MG63 (cell line): ENCODE data around the gene ATP13A3. TPM values are rescaled to one million over a fixed set of nuclear protein-coding genes. Genes with fewer than 3 reads are reported as not detected.

Experiments used
- DNase-seq: peaks from one replicate; pipeline ENCODE4 v3.0.0-alpha.2; 2020
- H3K27me3 ChIP-seq: fragments of 250-450 bp; sonication (Bioruptor Pico); 2 replicates; pipeline ENCODE4 v1.5.1; 2020; ENCODE audit warnings: mild to moderate bottlenecking, moderate library complexity
- H3K36me3 ChIP-seq: fragments of 250-450 bp; sonication (Bioruptor Pico); 2 replicates; pipeline ENCODE4 v1.5.1; 2020; ENCODE audit warnings: mild to moderate bottlenecking, moderate library complexity
- H3K4me3 ChIP-seq: fragments of 250-450 bp; sonication (Bioruptor Pico); 2 replicates; pipeline ENCODE4 v1.5.1; 2020; ENCODE audit warnings: mild to moderate bottlenecking, moderate library complexity
- H3K9me3 ChIP-seq: fragments of 250-450 bp; sonication (Bioruptor Pico); 2 replicates; pipeline ENCODE4 v1.5.1; 2020; ENCODE audit warnings: mild to moderate bottlenecking, moderate library complexity
- total RNA-seq: library from RNA; depleted of rRNA; stranded (reverse); fragments of >200 nt; shearing (Covaris generic); gene quantifications from 2 replicates; pipeline ENCODE4 v1.2.3, GENCODE V29; 2014; ENCODE audit warnings: low replicate concordance

ATP13A3 gene
- total RNA-seq, 1 experiment from 2014 or later = 76.9 TPM

DNA sequence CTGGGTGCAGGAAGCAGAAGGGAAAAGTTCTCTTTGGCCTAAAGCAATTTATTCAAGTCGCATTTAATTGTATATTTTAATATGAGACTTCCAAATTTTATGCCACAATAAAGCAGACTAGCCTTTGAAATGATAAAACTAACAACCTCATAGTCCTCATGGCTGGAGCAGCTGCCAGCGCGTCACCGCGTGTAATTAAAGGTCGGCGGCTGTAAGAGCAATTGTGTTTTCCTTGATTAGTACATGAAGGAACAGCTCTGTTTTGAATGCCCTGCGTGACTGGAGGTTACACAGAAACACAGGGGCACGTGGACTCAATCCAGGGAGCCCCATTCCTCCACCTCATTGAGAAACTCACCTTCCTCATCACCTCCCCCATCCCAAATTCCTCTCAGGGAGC is 107.2 kb downstream of the ATP13A3 start:
- Histone ChIP-seq H3K4me3 (no peak overlapping the region), H3K36me3 (no peaks in the 10 kb centered on the region), H3K9me3 (no peaks in the 10 kb centered on the region), H3K27me3 (no peaks in the 10 kb centered on the region; the same call in 1 of the 2 replicates)
- no peak for DNase-seq

DNA sequence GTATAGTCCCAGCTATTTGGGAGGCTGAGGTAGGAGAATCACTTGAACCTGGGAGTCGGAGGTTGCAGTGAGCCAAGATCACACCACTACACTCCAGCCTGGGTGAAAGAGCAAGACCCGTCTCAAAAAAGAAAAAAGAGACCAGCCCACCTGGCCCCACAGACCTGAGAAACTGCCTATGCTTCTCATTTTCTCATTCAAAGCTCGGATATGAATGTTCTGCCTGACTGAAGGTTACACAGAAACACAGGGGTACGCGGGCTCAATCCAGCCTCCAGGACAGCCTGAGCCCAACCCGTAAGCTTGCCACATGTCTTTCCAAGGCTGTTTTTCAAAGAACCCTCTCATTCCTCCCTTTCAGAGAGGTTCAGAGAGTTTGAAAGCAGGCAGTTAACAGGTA is 107.6 kb downstream of the ATP13A3 start:
- H3K9me3 ChIP-seq = no peaks in the 10 kb centered on the region
- H3K4me3 ChIP-seq = no peak overlapping the region
- no peak for DNase-seq
- no peaks in the 10 kb centered on the region for H3K36me3 ChIP-seq
- no peaks in the 10 kb centered on the region; the same call in 1 of the 2 replicates for H3K27me3 ChIP-seq

DNA sequence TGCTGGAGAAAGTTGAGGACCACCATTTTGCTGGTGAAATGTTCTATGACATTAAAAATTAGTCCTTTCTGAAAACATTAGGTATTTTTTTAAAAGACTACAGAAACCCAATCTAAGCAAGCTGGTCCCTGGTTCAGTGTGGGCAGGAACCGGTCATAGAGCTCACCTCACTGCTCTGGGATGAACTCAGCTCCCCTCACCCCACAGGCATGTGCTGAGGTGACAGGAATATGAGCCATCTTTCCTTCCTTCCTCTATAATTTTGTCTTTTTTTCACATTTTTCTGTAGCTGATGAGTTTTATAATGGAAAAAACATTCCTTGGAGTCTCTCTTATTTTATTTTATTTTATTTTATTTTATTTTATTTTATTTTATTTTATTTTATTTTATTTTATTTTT is 109.1 kb downstream of the ATP13A3 start:
- Histone ChIP-seq H3K9me3 (no peaks in the 10 kb centered on the region), H3K4me3 (no peak overlapping the region), H3K27me3 (no peaks in the 10 kb centered on the region; the same call in 1 of the 2 replicates), H3K36me3 (no peaks in the 10 kb centered on the region)
- no peak for DNase-seq

DNA sequence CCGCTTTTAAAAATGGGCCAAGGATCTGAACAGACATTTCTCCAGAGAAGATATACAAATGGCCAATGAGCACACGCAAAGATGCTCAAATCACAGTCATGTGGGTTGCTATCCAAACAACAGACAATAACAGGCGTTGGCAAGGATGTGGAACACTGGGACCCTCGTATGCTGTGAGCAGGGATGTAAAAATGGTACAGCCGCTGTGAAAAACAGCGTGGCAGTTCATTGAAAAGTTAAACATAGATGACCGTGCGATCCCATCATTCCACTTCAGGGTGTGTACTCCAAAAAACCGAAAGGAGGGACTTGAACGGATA is 110.6 kb downstream of the ATP13A3 start:
- no peak overlapping the region for H3K4me3 ChIP-seq
- no peaks in the 10 kb centered on the region; the same call in 1 of the 2 replicates for H3K27me3 ChIP-seq
- no peaks in the 10 kb centered on the region for H3K36me3 ChIP-seq
- H3K9me3 ChIP-seq = no peaks in the 10 kb centered on the region
- DNase-seq = no peak

DNA sequence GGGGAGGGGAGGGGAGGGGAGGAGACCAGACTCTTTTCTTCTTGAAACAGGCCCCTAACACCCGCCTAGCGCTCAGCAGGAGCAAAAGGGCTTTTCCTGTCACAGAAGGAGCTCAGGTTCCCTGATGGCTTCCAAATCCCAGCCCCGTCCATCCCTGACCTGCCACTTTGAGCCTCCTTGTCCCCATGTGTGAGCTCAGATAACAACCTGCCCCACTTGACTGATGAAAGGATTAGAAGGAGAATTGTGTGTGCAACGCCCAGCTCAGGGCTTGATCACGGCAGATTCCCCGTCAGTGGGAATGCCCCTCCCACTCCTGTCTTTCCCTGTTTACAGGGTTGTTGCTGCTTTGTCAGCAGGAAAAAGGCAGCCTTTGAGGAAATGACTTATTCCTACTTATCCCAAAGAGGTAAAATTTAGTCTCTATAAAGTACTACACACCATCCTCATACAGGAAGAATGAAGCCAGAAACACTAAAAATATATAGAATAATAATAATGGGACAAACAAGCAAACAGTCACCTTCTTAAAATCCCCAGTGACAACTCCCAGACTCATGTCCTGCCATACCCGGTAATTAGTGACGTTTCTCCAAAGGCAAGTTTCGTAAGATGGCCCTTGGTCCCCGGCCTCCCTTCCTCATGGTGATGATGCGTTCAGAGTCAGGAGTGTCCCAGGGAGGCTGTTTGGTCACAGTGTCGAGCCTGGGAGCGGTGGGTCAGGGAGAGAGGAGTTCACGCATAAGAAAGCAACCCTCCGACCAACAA is 111.1 kb downstream of the ATP13A3 start:
- Histone ChIP-seq H3K4me3 (no peak overlapping the region), H3K9me3 (no peaks in the 10 kb centered on the region), H3K27me3 (no peaks in the 10 kb centered on the region; the same call in 1 of the 2 replicates), H3K36me3 (no peaks in the 10 kb centered on the region)
- DNase-seq = no peak

DNA sequence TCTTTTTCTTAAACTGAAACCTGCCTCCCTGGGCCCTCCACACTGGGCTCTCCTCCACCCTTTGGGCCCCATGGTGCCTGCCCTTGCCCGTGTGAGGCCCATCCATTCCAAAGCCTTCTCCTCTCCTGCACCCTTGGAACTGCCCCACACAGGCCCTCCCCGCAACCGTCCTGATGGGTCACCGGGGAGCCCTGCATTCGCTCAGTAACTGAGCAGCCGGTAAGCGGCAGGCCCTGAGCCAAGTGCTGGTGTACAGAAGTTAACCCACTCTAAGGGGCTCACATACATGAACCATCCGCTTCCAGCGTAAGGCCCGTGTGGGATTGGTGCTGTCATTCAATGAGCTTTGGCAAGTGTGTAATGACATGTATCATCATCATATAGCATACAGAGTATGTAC is 111.9 kb downstream of the ATP13A3 start:
- no peaks in the 10 kb centered on the region; the same call in 1 of the 2 replicates for H3K27me3 ChIP-seq
- no peak overlapping the region for H3K4me3 ChIP-seq
- H3K36me3 ChIP-seq = no peaks in the 10 kb centered on the region
- no peaks in the 10 kb centered on the region for H3K9me3 ChIP-seq
- DNase-seq = no peak

DNA sequence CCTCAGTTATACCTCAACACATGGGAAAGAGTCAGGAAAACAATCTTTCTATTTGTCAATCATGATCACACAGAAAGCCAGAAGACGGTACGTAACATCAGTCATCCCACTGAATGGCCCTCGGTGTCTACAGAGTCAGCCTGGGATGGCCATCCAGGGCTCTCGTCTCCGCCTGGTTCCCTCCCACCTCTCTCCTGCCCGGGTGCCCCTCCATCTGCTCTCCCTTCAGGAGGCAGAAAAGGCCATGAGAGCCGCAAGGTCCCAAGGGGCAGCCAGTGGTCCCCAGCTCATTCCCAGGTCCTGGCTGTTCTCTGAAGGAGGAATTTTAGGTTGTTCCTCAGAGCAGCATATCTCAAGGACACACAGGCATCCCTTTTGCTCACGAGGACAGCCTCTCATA is 112.9 kb downstream of the ATP13A3 start:
- Histone ChIP-seq H3K27me3 (no peaks in the 10 kb centered on the region), H3K4me3 (no peak overlapping the region), H3K36me3 (no peaks in the 10 kb centered on the region), H3K9me3 (no peaks in the 10 kb centered on the region)
- no peak for DNase-seq

DNA sequence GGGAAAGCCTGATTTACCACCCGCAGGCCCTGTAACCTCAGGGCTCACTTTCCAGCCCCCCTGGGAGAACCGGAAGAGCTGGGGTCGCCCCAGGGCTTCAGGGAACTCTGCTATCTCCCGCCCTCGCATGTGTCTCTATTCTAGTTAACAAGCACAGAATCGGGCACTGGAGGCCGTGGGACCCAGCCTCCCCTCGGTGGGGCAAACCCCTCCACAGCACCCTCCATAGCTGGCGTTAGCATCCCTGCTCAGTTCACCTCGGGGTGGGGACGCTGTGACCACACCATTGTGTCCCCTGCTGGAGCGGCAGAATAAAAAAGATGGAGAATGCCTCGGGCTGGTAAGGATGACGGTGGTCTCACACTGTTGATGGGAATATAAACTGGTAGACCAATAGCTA is 113.8 kb downstream of the ATP13A3 start:
- no peak for DNase-seq
- Histone ChIP-seq H3K27me3 (no peaks in the 10 kb centered on the region), H3K4me3 (no peak overlapping the region), H3K36me3 (no peaks in the 10 kb centered on the region), H3K9me3 (no peaks in the 10 kb centered on the region)

DNA sequence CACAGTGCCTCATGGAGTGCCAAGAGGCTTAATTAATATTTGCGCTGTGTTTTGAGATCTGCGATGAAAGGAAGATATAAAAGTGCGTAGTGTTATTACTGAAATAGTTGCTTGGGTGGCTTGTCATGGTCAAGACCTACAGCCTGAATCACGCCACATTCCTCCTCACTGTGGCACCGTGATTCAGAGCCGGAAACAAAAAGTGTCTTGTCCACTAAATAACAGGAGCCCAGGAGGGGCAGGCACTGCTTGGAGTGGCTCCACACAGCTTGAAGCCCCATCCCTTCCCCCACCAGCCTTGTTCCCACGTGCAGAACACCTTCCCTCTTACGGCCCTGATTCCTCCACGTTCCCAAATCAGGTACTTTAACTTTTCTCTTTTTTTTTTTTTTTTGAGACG is 116.0 kb downstream of the ATP13A3 start:
- H3K4me3 ChIP-seq = no peak overlapping the region
- H3K36me3 ChIP-seq = no peaks in the 10 kb centered on the region
- DNase-seq = no peak
- no peaks in the 10 kb centered on the region for H3K27me3 ChIP-seq
- no peaks in the 10 kb centered on the region for H3K9me3 ChIP-seq

DNA sequence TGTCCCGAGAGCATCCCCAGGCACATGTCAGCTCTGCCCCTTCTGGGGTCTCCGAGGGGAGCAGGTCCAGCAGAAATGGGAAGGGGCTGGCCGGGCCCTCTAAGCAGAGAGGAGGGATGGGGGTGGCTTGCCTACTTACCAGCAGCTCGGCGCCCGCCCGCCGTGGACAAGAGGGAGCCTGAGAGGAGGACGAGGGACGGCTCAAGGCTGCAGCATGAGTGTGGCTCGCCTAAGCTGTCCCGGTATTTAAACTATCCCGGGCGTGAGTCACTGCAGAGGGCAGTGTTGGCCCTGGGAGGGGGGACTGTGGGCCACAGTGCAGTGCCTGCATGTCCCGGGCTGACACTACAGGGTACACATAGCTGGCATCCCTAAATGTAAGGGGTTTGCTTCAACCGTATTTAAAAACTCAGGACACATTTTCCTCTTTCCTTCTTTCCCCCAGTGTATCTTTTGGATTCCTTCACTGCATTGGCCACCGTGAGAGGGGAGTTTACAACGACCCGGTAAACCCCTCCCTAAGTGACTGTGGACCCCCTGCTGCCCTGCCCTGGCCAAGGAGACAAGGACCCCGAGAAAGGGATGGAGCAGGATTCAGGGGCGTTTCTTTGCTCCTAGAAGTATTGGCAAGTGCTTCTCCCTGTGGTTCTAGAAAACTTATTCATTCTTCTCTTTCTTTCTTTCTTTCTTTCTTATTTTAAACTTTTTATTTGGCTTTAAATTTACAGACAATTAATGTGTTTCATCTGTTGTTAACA is 117.1 kb downstream of the ATP13A3 start, which contains the start of gene LRRC15:
LRRC15 (minus strand) TSS at position 222 of the 758 bp plus-strand sequence. CDS start 8,700 bp downstream, outside the sequence.
- DNase-seq = peak; percentile 64
- H3K4me3 ChIP-seq = no peak within 1 kb of the TSS
- no peaks in the 10 kb centered on the region for H3K27me3 ChIP-seq
- H3K36me3 ChIP-seq = no peaks in the 10 kb centered on the region
- no peaks in the 10 kb centered on the region for H3K9me3 ChIP-seq

DNA sequence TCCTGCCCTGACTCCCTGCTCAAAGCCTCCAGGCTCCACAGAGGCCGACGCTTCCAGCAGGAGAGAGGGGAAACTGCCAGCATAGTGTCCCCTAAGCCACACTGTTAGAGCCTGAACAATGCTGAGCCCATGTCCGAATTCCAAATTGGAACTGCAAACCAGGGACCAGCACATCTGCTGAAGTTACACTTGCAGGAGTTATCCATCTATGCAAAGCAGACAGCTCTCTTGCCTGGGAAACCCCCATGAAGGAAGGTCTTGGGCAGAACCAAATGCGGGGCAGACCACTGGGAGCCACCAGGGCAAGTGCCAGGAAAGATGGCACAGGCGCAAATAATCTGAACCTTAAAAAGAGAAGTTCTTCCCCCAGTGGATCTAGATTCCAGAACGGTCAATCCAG is 117.9 kb downstream of the ATP13A3 start:
- H3K9me3 ChIP-seq = no peaks in the 10 kb centered on the region
- H3K36me3 ChIP-seq = no peaks in the 10 kb centered on the region
- no peaks in the 10 kb centered on the region for H3K27me3 ChIP-seq
- no peak overlapping the region for H3K4me3 ChIP-seq
- DNase-seq = no peak

DNA sequence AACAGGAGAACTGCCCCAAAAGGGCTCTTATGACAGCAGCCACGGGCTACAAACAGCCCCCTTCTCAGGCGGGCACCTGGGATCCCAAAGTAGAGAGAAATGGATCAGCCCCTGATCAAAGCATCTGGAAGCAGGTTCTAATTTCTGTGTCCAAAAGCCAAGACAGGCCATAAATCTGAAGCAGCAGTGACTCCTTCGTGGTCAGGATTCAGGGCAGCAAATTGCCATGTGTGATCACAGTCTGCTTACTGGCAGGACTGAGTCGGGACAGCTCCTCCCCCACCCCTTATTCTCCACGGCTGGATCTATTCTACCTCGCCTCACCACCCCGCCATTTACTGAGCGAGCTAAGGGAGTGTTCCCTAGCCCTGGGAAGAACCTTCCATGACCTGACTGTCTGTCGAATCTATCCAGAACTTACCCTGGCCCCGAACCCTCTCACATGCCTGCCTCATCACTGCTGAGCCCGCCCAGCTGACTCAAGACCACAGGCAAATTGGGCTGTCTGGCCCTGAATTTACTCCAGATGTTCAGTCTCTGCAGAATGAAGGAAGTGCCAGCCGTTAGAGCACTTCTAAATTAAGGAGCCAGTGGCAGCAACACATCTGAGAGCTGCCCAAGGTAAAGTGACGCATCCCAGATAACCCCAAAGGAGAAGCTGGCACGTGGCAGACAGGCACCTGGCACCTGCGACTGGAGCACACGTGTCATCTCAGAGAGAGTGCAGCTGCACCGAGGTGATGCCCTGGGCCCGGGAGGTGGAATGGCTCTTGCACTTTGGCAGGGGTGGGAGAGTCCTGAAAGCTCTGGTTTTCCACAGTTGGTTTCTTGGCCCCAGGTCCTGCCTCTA is 118.6 kb downstream of the ATP13A3 start:
- no peaks in the 10 kb centered on the region for H3K9me3 ChIP-seq

DNA sequence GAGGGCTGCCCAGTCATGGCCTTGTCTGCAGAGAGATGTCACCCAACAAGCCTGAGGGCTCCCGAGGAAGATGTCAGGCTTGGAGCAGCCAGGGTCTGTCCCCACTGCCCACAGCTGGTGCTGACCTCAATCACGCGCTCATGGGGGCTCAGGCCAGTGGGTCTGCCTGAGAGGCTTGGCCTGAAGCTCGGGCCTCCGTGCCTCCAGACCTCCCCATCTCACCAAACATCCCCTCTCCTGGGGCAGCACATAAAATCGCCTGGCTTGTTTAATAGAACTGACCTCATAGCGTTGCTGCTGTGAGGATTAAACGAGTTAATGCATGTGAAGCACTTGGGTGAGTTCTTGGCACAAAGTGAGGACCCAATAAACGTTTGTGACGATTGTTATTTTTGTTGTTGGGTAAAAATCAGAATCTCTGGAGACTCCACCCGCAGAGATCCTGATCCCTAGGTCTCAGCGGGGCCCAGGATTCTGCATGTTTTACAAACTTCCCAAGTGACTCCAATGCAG is 120.8 kb downstream of the ATP13A3 start:
- no peaks in the 10 kb centered on the region for H3K27me3 ChIP-seq
- H3K4me3 ChIP-seq = no peak overlapping the region
- no peaks in the 10 kb centered on the region for H3K36me3 ChIP-seq
- no peak for DNase-seq
- H3K9me3 ChIP-seq = no peaks in the 10 kb centered on the region

More for the DNA sequence above, 118.6 kb downstream of the ATP13A3 start:
- DNase-seq = peak; percentile 75
- Histone ChIP-seq H3K36me3 (no peaks in the 10 kb centered on the region), H3K27me3 (no peaks in the 10 kb centered on the region), H3K4me3 (no peak overlapping the region)

DNA sequence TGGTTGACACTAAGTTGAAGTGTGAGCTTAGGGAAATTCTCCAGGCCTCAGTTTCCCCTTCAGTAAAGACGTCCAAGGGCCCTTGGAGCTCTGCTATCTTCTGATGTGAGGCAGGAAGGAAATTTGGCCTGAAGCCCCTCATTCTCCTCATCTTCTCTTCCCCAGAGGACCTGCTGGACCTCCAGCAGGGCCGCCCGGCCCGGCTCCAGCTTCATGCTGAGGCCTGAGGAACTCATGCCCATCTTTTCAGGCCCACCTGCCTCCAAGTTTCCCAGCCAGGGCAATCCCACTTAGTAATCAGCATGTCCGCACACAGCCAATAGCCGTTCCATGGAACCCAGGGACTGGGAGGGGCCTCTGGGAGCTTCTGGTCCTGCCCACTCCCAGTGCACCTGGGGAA is 121.3 kb downstream of the ATP13A3 start:
- H3K4me3 ChIP-seq = no peak overlapping the region
- no peaks in the 10 kb centered on the region for H3K9me3 ChIP-seq
- no peak for DNase-seq
- H3K27me3 ChIP-seq = no peaks in the 10 kb centered on the region
- no peaks in the 10 kb centered on the region for H3K36me3 ChIP-seq

DNA sequence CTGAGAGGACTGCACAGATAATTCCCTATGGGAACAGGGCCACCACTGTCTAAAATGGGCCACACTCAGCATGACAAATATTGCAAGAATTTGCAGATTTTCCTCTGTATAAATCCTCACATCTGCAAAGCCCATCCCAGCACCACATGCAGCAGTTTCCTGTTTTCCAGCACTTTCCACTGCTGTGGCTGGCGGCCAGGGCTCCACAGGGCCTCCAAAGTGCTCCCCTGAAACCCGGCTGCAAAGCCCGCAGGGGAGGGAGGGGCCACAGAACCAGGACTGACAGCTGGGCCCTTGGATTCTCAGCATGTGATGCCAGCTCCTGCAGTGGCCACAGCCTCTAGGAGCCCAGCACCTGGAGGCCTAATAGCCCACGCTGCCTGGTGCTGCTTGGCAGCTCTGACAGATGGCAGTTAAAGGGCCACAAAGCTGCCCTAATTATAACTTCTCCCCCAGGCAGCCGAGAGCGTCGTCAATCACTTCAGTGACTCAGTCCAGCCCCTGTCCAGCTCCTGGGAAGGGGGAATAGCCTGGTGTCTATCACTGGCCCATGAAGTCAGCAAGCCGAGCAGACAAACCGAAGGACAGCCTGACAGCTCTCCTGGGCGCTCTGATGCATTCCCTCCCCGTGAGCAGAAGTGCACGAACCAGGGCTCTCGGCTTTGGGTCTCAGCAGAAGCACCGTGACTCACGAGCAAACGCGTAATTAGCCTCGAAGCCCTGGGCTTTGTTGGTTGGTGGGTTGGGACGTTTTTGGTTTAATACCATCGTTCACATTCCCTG is 122.0 kb downstream of the ATP13A3 start:
- DNase-seq = peak; percentile 94
- Histone ChIP-seq H3K27me3 (no peaks in the 10 kb centered on the region), H3K4me3 (no peak overlapping the region)

DNA sequence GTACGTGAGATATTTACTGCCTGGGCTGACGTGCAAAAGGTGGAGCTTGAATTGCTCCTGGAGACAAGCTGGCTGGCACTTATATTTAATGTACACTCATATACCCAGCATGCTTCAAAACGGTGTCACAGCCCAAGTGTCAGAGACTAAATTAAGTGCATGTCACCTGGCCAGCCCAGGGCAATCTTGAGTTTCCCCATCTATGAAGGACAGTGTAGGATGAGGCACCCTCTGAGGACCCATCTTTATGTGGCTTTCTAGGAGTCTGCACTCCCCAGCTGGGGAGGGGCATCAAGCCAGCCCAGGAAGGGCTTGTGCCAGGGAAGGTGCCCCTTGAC is 122.5 kb downstream of the ATP13A3 start:
- Histone ChIP-seq H3K9me3 (no peaks in the 10 kb centered on the region), H3K27me3 (no peaks in the 10 kb centered on the region), H3K36me3 (no peaks in the 10 kb centered on the region), H3K4me3 (no peak overlapping the region)
- no peak for DNase-seq

More for the DNA sequence above, 122.0 kb downstream of the ATP13A3 start:
- Histone ChIP-seq H3K9me3 (no peaks in the 10 kb centered on the region), H3K36me3 (no peaks in the 10 kb centered on the region)
